HG03378 (cell line): Measurements from ENCODE around the gene KCTD21.

Source experiments
- ATAC-seq: cut with Tn5 transposase; IDR thresholded peaks from one replicate; pipeline ENCODE4 v1.9.1; 2021; ENCODE audit warnings: mild to moderate bottlenecking, moderate library complexity; ENCODE audit not compliant: unreplicated experiment

Gene KCTD21

DNA sequence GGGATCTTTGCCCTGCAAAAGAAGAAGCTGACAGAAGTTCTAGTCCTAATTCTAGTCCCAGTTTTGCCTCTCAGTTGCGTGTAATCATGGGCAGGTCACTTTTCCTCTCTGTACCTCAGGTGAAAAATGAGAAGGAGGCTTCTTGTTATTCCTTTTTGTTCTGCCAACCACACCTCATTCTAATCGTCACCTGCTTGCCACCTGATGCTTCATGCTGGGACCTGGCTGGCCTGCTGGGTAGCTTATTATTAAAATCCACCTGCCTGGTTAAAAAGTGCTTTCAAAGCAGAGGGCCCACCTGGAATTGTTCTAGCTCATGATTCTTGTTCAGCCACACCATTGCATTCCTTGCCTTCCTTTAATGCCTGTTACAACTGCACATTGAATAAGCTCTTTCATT, 40.6 kb downstream of the KCTD21 start:
- no peak for ATAC-seq

DNA sequence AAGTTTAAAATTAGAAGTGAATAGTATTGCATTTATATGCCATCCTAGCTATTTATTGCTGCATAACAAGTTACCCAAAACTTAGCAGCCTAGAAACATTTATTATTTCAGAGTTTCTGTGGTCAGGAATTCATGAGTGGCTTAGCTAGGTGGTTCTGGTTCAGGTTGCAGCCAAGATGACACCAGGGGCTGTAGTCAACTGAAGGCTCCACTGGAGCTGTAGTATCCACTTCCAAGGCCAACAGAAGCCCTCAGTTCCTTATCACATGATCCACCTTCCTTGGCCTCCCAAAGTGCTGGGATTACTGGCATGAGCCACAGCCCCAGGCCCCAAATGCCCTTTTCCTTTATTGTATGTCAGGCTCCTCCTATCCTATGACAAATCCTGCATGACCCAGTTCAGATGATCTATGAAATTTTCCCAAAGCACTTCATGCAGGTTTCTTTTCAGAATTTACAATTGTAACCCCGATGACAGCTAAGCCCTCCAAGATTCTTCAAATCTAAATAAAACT, 42.9 kb downstream of the KCTD21 start:
- no peak for ATAC-seq

DNA sequence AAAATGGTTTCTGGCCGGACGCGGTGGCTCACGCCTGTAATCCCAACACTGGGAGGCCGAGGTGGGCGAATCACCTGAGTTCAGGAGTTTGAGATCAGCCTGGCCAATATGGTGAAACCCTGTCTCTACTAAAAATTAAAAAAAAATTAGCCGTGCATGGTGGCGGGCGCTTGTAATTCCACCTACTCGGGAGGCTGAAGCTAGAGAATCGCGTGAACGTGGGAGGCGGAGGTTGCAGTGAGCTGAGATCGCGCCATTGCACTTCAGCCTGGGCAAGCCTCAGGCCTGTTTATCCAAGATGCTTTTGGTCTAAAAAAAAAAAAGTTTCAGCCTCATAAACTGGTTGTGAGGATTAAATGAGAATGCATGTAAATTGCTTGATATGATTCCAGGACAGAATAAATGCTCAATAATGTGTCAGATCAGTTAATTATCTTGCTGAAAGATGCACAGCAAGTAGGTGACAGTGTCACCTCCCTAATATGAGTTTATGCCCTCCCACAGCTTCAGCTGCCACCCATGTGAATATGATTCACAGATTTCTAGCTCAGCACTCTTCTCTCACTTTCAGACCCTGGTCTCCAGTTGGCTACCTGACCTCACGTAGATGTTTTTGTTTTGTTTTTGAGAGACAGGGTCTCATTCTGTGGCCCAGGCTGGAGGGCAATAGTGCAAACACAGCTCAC, 47.9 kb downstream of the KCTD21 start:
- no peak for ATAC-seq

DNA sequence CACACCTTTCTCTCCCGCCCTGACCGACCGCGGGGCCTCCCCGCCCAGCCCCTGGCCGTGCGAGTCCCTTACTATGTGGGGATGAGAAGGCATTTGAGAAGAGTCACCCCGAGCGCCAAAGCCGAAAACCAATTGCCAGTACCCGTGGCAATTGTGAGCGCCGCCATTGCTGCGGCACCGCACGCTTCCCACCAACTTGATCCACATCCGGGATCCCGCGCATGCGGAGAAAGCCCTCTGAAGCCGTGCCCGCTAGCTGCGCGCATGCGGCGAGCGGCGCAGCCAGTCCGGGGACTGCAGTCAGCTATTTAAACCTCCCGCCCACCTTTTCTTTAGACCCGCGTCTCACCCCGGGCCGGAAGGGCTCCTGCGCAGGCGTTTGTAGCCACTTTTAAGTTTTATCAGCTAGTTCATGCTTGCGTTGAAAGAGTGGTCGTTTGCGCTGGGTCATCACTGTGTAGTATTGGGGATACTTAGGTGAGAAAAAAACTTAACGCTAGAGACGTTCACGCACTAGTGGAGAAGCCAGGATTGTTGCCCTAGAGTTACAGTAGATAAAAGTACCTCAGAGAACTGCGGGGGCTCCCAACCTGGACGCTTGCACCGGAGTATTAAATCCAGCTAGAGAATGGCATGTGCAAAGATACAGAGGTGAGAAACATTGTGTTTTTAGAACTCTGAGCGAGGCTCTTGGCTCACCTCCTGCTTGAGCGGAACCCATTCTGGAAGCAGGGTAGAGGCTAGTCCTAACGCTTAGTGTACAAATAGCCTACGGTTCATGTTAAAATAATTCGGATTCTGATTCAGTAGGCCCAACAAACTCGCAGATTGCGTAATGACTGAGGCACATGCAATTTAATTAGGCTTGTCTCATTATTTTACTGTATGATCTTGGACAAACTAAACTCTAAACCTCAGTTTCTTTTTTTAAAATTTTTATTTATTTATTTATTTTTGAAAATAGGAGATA, 48.7 kb downstream of the KCTD21 start, which contains the start of gene ALG8:
Gene ALG8 (minus strand): TSS at position 205 of the 970 bp plus-strand sequence. CDS start 38 bp downstream, at position 167.
- ATAC-seq, result peak; percentile 89

DNA sequence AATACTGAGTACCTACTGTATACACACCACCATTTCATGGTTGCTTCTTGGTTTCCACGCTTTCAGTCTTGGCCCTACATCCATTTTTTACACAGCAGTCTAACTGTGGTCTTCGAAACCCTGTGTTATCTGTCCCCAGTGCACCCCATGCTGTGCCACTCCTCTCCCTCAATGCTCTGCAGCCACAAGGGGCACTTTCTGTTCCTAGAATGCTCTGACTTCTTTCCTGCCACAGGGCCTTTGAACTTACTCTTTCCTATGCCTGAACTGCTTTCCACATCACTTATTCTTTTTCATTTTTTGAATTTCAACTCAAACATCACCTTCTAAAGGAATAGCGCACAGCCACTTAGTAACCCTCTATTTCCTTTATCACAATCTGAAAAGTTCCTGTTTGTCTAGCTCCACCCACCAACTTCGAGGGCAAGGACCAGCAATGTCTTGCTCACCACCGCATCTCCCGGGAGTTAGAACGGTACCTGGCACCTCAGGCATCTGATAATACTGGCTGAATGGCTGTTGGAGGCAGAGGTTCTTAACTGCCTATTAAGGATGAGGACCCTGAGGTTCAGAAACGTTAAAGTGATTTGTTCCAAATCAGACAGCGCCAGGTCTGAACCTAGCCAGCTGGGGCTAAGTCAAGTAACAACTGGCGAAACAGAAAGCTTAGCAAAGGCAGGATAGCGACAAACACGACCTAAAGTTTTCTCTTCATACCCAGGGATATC, 49.6 kb downstream of the KCTD21 start:
- ATAC-seq, result peak; percentile 34

DNA sequence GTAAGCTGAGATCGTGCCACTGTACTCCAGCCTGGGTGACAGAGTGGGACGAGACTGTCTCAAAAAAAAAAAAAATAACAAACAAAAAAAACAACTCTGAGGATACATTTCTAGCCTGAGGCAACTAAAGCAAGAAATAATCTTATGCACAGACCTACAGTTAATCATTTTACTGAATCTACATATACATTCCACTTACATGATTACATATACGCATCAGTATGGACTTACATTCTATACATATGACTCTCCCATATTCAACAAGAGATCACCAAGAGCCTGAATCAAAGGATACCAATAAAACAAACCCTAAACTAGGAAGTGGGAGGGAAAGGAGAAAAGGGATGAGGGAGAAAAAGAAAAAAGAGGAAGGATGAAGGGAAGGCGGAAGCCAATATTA, 50.1 kb downstream of the KCTD21 start:
- ATAC-seq, result no peak

DNA sequence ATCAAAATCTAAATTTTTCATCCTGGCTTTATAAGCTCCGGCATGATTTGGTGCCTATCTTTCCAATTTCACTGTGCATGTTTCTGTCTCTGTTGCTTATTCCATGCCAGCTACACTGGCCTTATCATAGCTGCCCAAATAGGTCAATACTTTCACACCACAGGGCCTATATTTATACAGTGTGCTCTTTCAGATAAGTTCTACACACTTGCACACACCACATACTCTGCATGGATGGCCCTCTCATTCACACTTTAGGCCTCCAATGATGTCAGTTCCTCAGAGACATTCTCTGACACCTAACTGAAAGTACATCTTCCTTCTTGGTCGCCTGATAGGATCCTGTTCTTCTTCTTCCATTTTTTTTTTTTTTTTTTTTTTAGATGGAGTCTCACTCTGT, 56.0 kb downstream of the KCTD21 start:
- ATAC-seq, result no peak

DNA sequence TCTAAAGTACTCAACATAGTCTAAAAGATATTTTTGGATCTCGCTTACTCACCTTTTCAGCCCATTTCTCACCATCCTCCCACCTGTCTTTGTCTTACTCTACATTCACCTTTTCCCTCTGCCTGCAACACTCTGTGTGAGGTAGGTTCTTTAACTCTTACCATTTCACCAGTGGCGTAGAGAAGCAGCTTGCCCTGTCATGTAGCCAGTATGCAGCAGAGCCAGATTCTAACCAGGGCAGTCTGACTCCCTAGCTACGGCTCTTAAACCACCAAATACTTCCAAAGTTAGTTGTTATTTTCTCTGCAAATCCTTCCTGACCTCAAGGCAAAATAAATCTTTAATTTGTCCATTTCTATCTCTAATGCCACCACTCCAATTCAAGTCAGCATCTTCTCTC, 56.5 kb downstream of the KCTD21 start:
- ATAC-seq, result no peak

DNA sequence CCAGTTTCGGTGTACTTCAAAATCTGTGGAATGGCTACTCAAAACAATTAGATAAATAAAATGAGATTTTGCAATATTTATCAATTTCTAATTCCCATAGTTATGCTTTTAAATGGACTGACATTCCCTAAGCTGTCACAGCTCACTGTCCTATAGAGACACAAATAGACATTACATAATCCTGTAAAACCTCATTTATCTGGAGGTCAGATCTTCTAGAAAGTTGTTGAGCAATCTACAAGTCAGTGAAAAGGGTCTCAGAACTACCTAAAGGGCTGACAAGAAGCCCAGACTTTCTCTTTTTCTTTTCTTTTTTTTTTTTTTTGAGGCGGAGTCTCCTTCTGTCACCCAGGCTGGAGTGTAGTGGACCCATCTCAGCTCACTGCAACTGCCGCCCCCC, 61.0 kb downstream of the KCTD21 start:
- no peak for ATAC-seq
